WTC11 (cell line): Measurements from ENCODE around the gene CCDC149. TPM values are rescaled to one million over a fixed set of nuclear protein-coding genes. Genes with fewer than 3 reads are reported as not detected.

ENCODE experiments used
- ATAC-seq: fragments of 200-7000 bp; cut with Tn5 transposase; 2 replicates; pipeline ENCODE4 v1.10.0; 2021; ENCODE audit warnings: mild to moderate bottlenecking, moderate library complexity
- CTCF ChIA-PET: fragments of 300-600 bp; sonication (Branson Sonifier 250); formaldehyde crosslinking; loops from one replicate; lab custom pipeline; 2021; ENCODE audit warnings: antibody characterized with exemption; lab: Charles Lee
- POLR2A ChIA-PET: fragments of 350-600 bp; sonication (Branson Sonifier 250); formaldehyde crosslinking; loops from one replicate; lab custom pipeline; 2021; ENCODE audit warnings: antibody characterized with exemption; lab: Charles Lee
- DNase-seq: peaks from one replicate; pipeline ENCODE4 v3.0.0; 2021; ENCODE audit warnings: low spot score
- H3K27ac Mint-ChIP-seq: 2 replicates; pipeline ENCODE4 v1.8.0; 2021; ENCODE audit warnings: mixed read lengths
- H3K27me3 Mint-ChIP-seq: 2 replicates; pipeline ENCODE4 v1.8.0; 2021; ENCODE audit warnings: low read depth, mild to moderate bottlenecking, moderate library complexity, mixed read lengths
- H3K36me3 Mint-ChIP-seq: 2 replicates; pipeline ENCODE4 v1.8.0; 2021; ENCODE audit warnings: mixed read lengths
- H3K4me1 Mint-ChIP-seq: 2 replicates; pipeline ENCODE4 v1.8.0; 2022; ENCODE audit warnings: mixed read lengths
- H3K4me3 Mint-ChIP-seq: 2 replicates; pipeline ENCODE4 v1.8.0; 2021; ENCODE audit warnings: mild to moderate bottlenecking, moderate library complexity, mixed read lengths
- H3K9me3 Mint-ChIP-seq: 2 replicates; pipeline ENCODE4 v1.8.0; 2021; ENCODE audit warnings: mixed read lengths
- CBFB ChIP-seq: sonication (generic); formaldehyde crosslinking; IDR thresholded peaks from 2 replicates; pipeline ENCODE4 v1.8.1; 2022; ENCODE audit warnings: mild to moderate bottlenecking, low read depth, missing genetic modification reagents
- CDX4 ChIP-seq: fragments of 250-450 bp; sonication (Bioruptor Pico); IDR thresholded peaks from 2 replicates; pipeline ENCODE4 v1.9.0; 2021; ENCODE audit warnings: moderate library complexity, mild to moderate bottlenecking, inconsistent platforms, borderline replicate concordance
- CREB1 ChIP-seq: sonication (generic); formaldehyde crosslinking; IDR thresholded peaks from 2 replicates; pipeline ENCODE4 v1.8.0; 2023; ENCODE audit warnings: mild to moderate bottlenecking, missing genetic modification reagents
- E2F5 ChIP-seq: sonication (generic); formaldehyde crosslinking; IDR thresholded peaks from 2 replicates; pipeline ENCODE4 v1.8.1; 2022; ENCODE audit warnings: mild to moderate bottlenecking, moderate library complexity, missing genetic modification reagents
- ELF4 ChIP-seq: sonication (generic); formaldehyde crosslinking; IDR thresholded peaks from 2 replicates; pipeline ENCODE4 v1.8.1; 2022; ENCODE audit warnings: low read depth, mild to moderate bottlenecking, moderate library complexity, missing genetic modification reagents
- ERG ChIP-seq: fragments of 250-450 bp; sonication (Bioruptor Pico); IDR thresholded peaks from 2 replicates; pipeline ENCODE4 v1.8.0; 2021; ENCODE audit warnings: mild to moderate bottlenecking
- ETV6 ChIP-seq: sonication (generic); formaldehyde crosslinking; IDR thresholded peaks from 2 replicates; pipeline ENCODE4 v1.8.1; 2022; ENCODE audit warnings: mild to moderate bottlenecking, missing genetic modification reagents
- GRHL2 ChIP-seq: fragments of 250-450 bp; sonication (Bioruptor Pico); IDR thresholded peaks from 2 replicates; pipeline ENCODE4 v1.8.0; 2022; ENCODE audit warnings: mild to moderate bottlenecking, moderate library complexity; ENCODE audit not compliant: insufficient replicate concordance, severe bottlenecking
- JUN ChIP-seq: sonication (generic); formaldehyde crosslinking; IDR thresholded peaks from 2 replicates; pipeline ENCODE4 v1.8.0; 2023; ENCODE audit warnings: mild to moderate bottlenecking, missing genetic modification reagents
- PRRX2 ChIP-seq: fragments of 250-450 bp; sonication (Bioruptor Pico); IDR thresholded peaks from 2 replicates; pipeline ENCODE4 v1.8.0; 2021; ENCODE audit warnings: mild to moderate bottlenecking
- USF1 ChIP-seq: sonication (generic); formaldehyde crosslinking; IDR thresholded peaks from 2 replicates; pipeline ENCODE4 v1.8.0; 2022; ENCODE audit warnings: mild to moderate bottlenecking, missing genetic modification reagents
- ZNF219 ChIP-seq: sonication (generic); formaldehyde crosslinking; IDR thresholded peaks from 2 replicates; pipeline ENCODE4 v1.8.0; 2023; ENCODE audit warnings: missing genetic modification reagents, mild to moderate bottlenecking, borderline replicate concordance
- ZNF232 ChIP-seq: sonication (generic); formaldehyde crosslinking; IDR thresholded peaks from 2 replicates; pipeline ENCODE4 v1.8.0; 2022; ENCODE audit warnings: mild to moderate bottlenecking, missing genetic modification reagents
- total RNA-seq: library from RNA; stranded (reverse); gene quantifications from 3 replicates; pipeline ENCODE4 v1.2.3, GENCODE V29; 2021
- TF ChIP-seq, protein P1 (sequence below): fragments of 250-450 bp; sonication (Bioruptor Pico); IDR thresholded peaks from 2 replicates; pipeline ENCODE4 v2.1.2; 2022; ENCODE audit warnings: mild to moderate bottlenecking, moderate library complexity
- TF ChIP-seq, protein P2 (sequence below): sonication (generic); formaldehyde crosslinking; IDR thresholded peaks from 2 replicates; pipeline ENCODE4 v1.8.1; 2023; ENCODE audit warnings: mild to moderate bottlenecking, missing genetic modification reagents, borderline replicate concordance
- TF ChIP-seq, protein P3 (sequence below): fragments of 250-450 bp; sonication (Bioruptor Pico); IDR thresholded peaks from 2 replicates; pipeline ENCODE4 v1.9.0; 2021; ENCODE audit warnings: mild to moderate bottlenecking

CCDC149 gene
- total RNA-seq, 1 experiment from 2014 or later = 3.9 TPM

DNA sequence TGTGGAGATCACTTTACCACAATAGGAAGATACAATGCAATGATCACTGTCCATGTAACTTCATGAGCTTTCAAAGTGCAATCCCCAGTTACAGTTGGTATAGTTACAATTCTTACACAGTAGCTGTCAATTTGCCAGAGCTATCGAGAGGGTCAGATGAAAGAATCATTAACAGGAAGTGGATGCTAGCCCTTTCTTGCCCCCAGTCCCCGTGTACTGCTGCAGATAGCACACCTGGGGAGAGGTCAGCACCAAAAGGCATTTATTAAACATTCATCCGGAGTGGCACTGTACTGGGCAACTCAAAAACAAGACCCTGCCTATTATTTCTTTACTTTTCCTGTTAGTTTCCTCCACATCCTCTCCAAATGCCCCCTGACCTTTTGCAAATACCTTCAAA, 69.7 kb downstream of the CCDC149 start (continued):
- TF ChIP-seq, protein P1, sequence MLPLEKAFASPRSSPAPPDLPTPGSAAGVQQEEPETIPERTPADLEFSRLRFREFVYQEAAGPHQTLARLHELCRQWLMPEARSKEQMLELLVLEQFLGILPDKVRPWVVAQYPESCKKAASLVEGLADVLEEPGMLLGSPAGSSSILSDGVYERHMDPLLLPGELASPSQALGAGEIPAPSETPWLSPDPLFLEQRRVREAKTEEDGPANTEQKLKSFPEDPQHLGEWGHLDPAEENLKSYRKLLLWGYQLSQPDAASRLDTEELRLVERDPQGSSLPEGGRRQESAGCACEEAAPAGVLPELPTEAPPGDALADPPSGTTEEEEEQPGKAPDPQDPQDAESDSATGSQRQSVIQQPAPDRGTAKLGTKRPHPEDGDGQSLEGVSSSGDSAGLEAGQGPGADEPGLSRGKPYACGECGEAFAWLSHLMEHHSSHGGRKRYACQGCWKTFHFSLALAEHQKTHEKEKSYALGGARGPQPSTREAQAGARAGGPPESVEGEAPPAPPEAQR (CRISPR knock-in tag) = no peak
- TF ChIP-seq CDX4 (CRISPR knock-in tag) = no peak
- TF ChIP-seq, protein P2, sequence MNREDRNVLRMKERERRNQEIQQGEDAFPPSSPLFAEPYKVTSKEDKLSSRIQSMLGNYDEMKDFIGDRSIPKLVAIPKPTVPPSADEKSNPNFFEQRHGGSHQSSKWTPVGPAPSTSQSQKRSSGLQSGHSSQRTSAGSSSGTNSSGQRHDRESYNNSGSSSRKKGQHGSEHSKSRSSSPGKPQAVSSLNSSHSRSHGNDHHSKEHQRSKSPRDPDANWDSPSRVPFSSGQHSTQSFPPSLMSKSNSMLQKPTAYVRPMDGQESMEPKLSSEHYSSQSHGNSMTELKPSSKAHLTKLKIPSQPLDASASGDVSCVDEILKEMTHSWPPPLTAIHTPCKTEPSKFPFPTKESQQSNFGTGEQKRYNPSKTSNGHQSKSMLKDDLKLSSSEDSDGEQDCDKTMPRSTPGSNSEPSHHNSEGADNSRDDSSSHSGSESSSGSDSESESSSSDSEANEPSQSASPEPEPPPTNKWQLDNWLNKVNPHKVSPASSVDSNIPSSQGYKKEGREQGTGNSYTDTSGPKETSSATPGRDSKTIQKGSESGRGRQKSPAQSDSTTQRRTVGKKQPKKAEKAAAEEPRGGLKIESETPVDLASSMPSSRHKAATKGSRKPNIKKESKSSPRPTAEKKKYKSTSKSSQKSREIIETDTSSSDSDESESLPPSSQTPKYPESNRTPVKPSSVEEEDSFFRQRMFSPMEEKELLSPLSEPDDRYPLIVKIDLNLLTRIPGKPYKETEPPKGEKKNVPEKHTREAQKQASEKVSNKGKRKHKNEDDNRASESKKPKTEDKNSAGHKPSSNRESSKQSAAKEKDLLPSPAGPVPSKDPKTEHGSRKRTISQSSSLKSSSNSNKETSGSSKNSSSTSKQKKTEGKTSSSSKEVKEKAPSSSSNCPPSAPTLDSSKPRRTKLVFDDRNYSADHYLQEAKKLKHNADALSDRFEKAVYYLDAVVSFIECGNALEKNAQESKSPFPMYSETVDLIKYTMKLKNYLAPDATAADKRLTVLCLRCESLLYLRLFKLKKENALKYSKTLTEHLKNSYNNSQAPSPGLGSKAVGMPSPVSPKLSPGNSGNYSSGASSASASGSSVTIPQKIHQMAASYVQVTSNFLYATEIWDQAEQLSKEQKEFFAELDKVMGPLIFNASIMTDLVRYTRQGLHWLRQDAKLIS (CRISPR knock-in tag) = no peak
- no peak for TF ChIP-seq ZNF232 (CRISPR knock-in tag)
- TF ChIP-seq, protein P3, sequence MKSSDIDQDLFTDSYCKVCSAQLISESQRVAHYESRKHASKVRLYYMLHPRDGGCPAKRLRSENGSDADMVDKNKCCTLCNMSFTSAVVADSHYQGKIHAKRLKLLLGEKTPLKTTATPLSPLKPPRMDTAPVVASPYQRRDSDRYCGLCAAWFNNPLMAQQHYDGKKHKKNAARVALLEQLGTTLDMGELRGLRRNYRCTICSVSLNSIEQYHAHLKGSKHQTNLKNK (CRISPR knock-in tag) = no peak
- TF ChIP-seq CREB1 (CRISPR knock-in tag) = no peak
- no peak for TF ChIP-seq E2F5 (CRISPR knock-in tag)

- Mint-ChIP-seq H3K27ac (no peak overlapping the region), H3K36me3 (no peaks in the 10 kb centered on the region), H3K4me1 (peaks cover 12% of the 10 kb centered on the region), H3K27me3 (no peaks in the 10 kb centered on the region), H3K9me3 (no peaks in the 10 kb centered on the region), H3K4me3 (no peak overlapping the region)
- DNase-seq (no peak), ATAC-seq (no peak)
- TF ChIP-seq JUN (CRISPR knock-in tag) (no peak), ERG (no peak), ZNF219 (CRISPR knock-in tag) (no peak), PRRX2 (CRISPR knock-in tag) (no peak)
- ChIA-PET POLR2A (no interaction called here), CTCF (interaction anchor here (1.3 kb wide), 1 partner anchor 146 kb away, joined by 3 read pairs; no protein-coding TSS in a partner anchor)
Observed at GRCh38 chr4:24842356-24842755, 70.5 kb downstream of the CCDC149 start.

- no peaks in the 10 kb centered on the region for H3K9me3 Mint-ChIP-seq
- no peak for ATAC-seq
Observed at GRCh38 chr4:24840826-24841543, 71.9 kb downstream of the CCDC149 start.

More at GRCh38 chr4:24840826-24841543, 71.9 kb downstream of the CCDC149 start:
- no peak overlapping the region for H3K27ac Mint-ChIP-seq
- no peak overlapping the region for H3K4me3 Mint-ChIP-seq
- POLR2A ChIA-PET = no interaction called here
- CTCF ChIA-PET = interaction anchor here (0.6 kb wide), 1 partner anchor 1478 kb away, joined by 5 read pairs; no protein-coding TSS in a partner anchor
- no peak for DNase-seq
- H3K4me1 Mint-ChIP-seq = peaks cover 1% of the 10 kb centered on the region; the same call in 1 of the 2 replicates
- H3K27me3 Mint-ChIP-seq = no peaks in the 10 kb centered on the region
- TF ChIP-seq JUN (CRISPR knock-in tag) = no peak
- TF ChIP-seq CBFB = no peak
- no peak for TF ChIP-seq GRHL2 (CRISPR knock-in tag)
- TF ChIP-seq USF1 (CRISPR knock-in tag) = no peak
- TF ChIP-seq ELF4 (CRISPR knock-in tag) = no peak
- no peak for TF ChIP-seq ETV6 (CRISPR knock-in tag)
- no peaks in the 10 kb centered on the region for H3K36me3 Mint-ChIP-seq
